ENCODE data around the gene OR2T8. TPM values are rescaled to one million over a fixed set of nuclear protein-coding genes. Genes with fewer than 3 reads are reported as not detected.

Gene OR2T8, protein sequence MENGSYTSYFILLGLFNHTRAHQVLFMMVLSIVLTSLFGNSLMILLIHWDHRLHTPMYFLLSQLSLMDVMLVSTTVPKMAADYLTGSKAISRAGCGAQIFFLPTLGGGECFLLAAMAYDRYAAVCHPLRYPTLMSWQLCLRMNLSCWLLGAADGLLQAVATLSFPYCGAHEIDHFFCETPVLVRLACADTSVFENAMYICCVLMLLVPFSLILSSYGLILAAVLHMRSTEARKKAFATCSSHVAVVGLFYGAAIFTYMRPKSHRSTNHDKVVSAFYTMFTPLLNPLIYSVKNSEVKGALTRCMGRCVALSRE
- total RNA-seq (2014; rRNA removed) (0.26 TPM in 1 of 2 replicates, not detected in the other), Bru-seq, nascent RNA (percentile 43 among the genes with signal in this experiment), BruChase-seq, experiment 1, labeled RNA remaining after a 6-hour chase (percentile 57 among the genes with signal in this experiment), BruChase-seq, experiment 2, labeled RNA remaining after a 2-hour chase (percentile 56 among the genes with signal in this experiment)
- long read RNA-seq, result 0 reads

DNA sequence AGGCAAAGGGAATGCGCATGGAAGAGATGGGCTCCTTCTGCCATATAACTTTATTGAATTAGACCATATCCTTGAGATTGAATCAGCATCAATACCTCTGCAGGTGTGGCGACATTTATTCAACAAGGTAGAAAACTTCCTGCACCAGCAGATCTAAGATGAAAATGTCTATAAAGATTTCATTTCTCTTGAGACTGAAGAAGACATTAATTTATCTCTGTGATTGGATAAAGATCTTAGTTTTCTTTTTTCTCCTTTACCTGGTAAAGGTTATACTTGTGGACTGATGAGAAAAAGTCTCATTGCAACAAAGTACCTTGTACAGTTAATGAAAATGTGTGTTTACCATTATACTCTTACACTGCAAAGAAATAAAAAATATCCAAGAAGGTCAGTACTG, at the start of gene OR2T8:
TSS of gene OR2T8 (plus strand) at position 301 of the 400 bp plus-strand sequence. CDS start 766 bp downstream, outside the sequence.
- Histone ChIP-seq H3K4me2 (ENCODE audit: low read length) (no peak within 1 kb of the TSS), H2AFZ (ENCODE audit: low read length) (no peak within 1 kb of the TSS), H3K27ac (ENCODE audit: low read length) (no peak within 1 kb of the TSS), H3K27me3 (ENCODE audit: low read length) (no peaks in the 10 kb centered on the region), H3K9me2 (replicated peaks; ENCODE audit: low read length) (no peaks in the 10 kb centered on the region), H3K4me1 (ENCODE audit: insufficient read depth, low read length) (peaks cover 13% of the 10 kb centered on the region), H3F3A (ENCODE audit: low read length, unreplicated experiment) (no peaks in the 10 kb centered on the region), H3K4me3 (ENCODE audit: low read length) (no peak within 1 kb of the TSS), H3K79me2 (ENCODE audit: low read length) (no peaks in the 10 kb centered on the region), H3K9me3 (ENCODE audit: low read length) (no peaks in the 10 kb centered on the region), H3K9ac (ENCODE audit: low read length) (no peak within 1 kb of the TSS), H3K36me3 (ENCODE audit: low read depth, low read length) (no peaks in the 10 kb centered on the region), H4K20me1 (ENCODE audit: low read length) (no peaks in the 10 kb centered on the region)
- intact Hi-C loops (cut with micrococcal nuclease), result loop anchor here (5.0 to 10.0 kb wide), 2 partner anchors 173 to 345 kb away; partner anchors contain the start of gene OR14A2
- TF ChIP-seq, protein P1, sequence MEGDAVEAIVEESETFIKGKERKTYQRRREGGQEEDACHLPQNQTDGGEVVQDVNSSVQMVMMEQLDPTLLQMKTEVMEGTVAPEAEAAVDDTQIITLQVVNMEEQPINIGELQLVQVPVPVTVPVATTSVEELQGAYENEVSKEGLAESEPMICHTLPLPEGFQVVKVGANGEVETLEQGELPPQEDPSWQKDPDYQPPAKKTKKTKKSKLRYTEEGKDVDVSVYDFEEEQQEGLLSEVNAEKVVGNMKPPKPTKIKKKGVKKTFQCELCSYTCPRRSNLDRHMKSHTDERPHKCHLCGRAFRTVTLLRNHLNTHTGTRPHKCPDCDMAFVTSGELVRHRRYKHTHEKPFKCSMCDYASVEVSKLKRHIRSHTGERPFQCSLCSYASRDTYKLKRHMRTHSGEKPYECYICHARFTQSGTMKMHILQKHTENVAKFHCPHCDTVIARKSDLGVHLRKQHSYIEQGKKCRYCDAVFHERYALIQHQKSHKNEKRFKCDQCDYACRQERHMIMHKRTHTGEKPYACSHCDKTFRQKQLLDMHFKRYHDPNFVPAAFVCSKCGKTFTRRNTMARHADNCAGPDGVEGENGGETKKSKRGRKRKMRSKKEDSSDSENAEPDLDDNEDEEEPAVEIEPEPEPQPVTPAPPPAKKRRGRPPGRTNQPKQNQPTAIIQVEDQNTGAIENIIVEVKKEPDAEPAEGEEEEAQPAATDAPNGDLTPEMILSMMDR (conservative IDR thresholded peaks at IDR 0.05; ENCODE audit: low read depth, low read length), result no peak
- ChIA-PET POLR2A (ENCODE audit: unreplicated experiment) (no interaction called here), CTCF (no interaction called here)
- ATAC-seq (no peak), DNase-seq (no peak)
- no TSS peak for BruUV-seq (replicated peaks)

DNA sequence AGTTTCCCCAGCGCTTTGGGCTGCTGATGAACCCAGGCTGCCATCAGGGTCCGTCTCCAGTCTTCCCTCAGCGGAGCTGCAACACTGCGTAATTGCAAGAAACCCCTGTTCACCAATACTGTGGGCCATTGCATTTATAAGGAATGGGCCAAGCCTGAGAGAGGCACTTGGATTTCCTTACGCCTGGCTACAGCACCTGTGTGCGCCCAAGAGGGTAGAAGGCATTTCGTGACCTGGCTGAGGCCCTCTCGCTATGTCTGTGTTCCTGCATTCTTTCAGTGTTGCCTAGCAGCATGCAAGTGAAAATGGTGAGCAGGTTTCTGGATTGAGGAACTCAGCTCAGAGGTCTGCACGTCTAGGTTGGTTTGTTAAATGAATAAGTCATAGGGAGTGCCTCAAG, 36.7 kb upstream of the OR2T8 start:
- Histone ChIP-seq H3K9ac (ENCODE audit: low read length) (no peak overlapping the region), H2AFZ (ENCODE audit: low read length) (no peak overlapping the region), H3K79me2 (ENCODE audit: low read length) (no peaks in the 10 kb centered on the region), H4K20me1 (ENCODE audit: low read length) (no peaks in the 10 kb centered on the region), H3K27me3 (ENCODE audit: low read length) (no peaks in the 10 kb centered on the region), H3K4me3 (ENCODE audit: low read length) (no peak overlapping the region), H3K9me2 (replicated peaks; ENCODE audit: low read length) (no peaks in the 10 kb centered on the region), H3F3A (ENCODE audit: low read length, unreplicated experiment) (no peaks in the 10 kb centered on the region), H3K4me2 (ENCODE audit: low read length) (no peak overlapping the region), H3K36me3 (ENCODE audit: low read depth, low read length) (no peaks in the 10 kb centered on the region), H3K9me3 (ENCODE audit: low read length) (no peaks in the 10 kb centered on the region), H3K27ac (ENCODE audit: low read length) (no peak overlapping the region), H3K4me1 (ENCODE audit: insufficient read depth, low read length) (peaks cover 9% of the 10 kb centered on the region; the same call in 1 of the 2 replicates)
- POLR2A ChIA-PET (ENCODE audit: unreplicated experiment), result no interaction called here
- ATAC-seq (no peak), DNase-seq (no peak)
- intact Hi-C loops (cut with micrococcal nuclease), result no loop called here
- TF ChIP-seq, protein P1 (conservative IDR thresholded peaks at IDR 0.05; ENCODE audit: low read depth, low read length), result no peak
- TF ChIP-seq EZH2 (IDR thresholded peaks at IDR 0.05; ENCODE audit: low read length, unreplicated experiment), result no peak
- no peak for TF ChIP-seq EZH2phosphoT487 (IDR thresholded peaks at IDR 0.05; ENCODE audit: borderline replicate concordance, low read length)
- no TSS peak for BruUV-seq (replicated peaks)
- CTCF ChIA-PET, result no interaction called here
